Measurements from ENCODE around the gene ADAMTSL4. TPM values are rescaled to one million over a fixed set of nuclear protein-coding genes. Genes with fewer than 3 reads are reported as not detected.
A peak's percentile ranks its signal among the peaks of the same experiment; 100 is the strongest.

Gene ADAMTSL4
- total RNA-seq, 1 donor from 2014 or later: 6.7 TPM

DNA sequence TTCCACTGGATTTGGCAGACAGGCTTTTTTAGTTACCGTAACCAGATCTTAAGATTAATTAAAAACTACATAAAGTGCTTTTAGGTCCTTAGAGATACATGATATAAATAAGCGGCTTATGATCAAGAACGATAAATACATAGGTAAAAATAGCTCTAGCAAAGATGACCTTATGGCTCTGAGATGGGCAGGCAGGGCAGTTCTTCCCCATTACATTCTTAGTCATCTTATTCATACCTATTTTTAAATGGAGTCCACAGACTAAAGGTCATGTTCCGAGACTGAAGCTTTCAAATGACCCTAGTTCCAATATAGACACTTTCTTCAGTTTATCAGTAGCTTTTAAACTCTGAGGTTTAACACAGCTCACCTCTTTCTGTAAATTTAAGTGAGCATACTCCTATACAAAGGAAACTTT lies 25.9 kb downstream of the ADAMTSL4 start:
- Histone ChIP-seq H3K4me3 (ENCODE audit: insufficient read depth, low read depth, low read length) (peak overlapping the region; percentile 98), H3K27ac (ENCODE audit: low read depth, low read length) (peak overlapping the region; percentile 98), H3K4me1 (ENCODE audit: insufficient read depth, low read length) (peaks cover 39% of the 10 kb centered on the region), H3K4me2 (ENCODE audit: low read length) (peak overlapping the region; percentile 96), H3K9ac (ENCODE audit: low read length) (peak overlapping the region; percentile 98), H2AFZ (ENCODE audit: low read depth, low read length) (no peak overlapping the region), H3K27me3 (ENCODE audit: insufficient read depth, low read length) (no peaks in the 10 kb centered on the region), H3K36me3 (ENCODE audit: insufficient read depth, low read length) (peaks cover 56% of the 10 kb centered on the region), H4K20me1 (ENCODE audit: insufficient read depth, low read length) (peaks cover 86% of the 10 kb centered on the region), H3K9me3 (ENCODE audit: insufficient read depth, low read depth, low read length) (no peaks in the 10 kb centered on the region), H3K79me2 (ENCODE audit: insufficient read depth, low read length) (peaks cover 89% of the 10 kb centered on the region)
- H3K27ac Mint-ChIP-seq (ENCODE audit: unreplicated experiment): peak overlapping the region; percentile 93
- DNase-seq (ENCODE audit: low read depth) (no peak), FAIRE-seq (no peak)
- no peaks in the 10 kb centered on the region for H3K27me3 Mint-ChIP-seq (ENCODE audit: low read depth, unreplicated experiment)
- peak overlapping the region; percentile 100 for H3K4me3 Mint-ChIP-seq (ENCODE audit: unreplicated experiment)
- no peaks in the 10 kb centered on the region for H3K9me3 Mint-ChIP-seq (ENCODE audit: unreplicated experiment)
- H3K36me3 Mint-ChIP-seq (ENCODE audit: low read depth, unreplicated experiment): peaks cover 51% of the 10 kb centered on the region
- H3K4me1 Mint-ChIP-seq (ENCODE audit: low read depth, unreplicated experiment): peaks cover 24% of the 10 kb centered on the region
- TF ChIP-seq EZH2 (IDR thresholded peaks at IDR 0.05; ENCODE audit: insufficient read depth, low read length) (no peak), CTCF (IDR thresholded peaks at IDR 0.05; ENCODE audit: insufficient read depth, low read depth, low read length) (no peak)

GRCh38 chr1:150575518-150576366 lies 26.5 kb downstream of the ADAMTSL4 start:
- H3K4me3 ChIP-seq (ENCODE audit: insufficient read depth, low read depth, low read length): peak overlapping the region; percentile 98
- Mint-ChIP-seq H3K4me3 (ENCODE audit: unreplicated experiment) (peak overlapping the region; percentile 100), H3K36me3 (ENCODE audit: low read depth, unreplicated experiment) (peaks cover 51% of the 10 kb centered on the region), H3K9me3 (ENCODE audit: unreplicated experiment) (no peaks in the 10 kb centered on the region), H3K27ac (ENCODE audit: unreplicated experiment) (peak overlapping the region; percentile 93), H3K4me1 (ENCODE audit: low read depth, unreplicated experiment) (peaks cover 17% of the 10 kb centered on the region), H3K27me3 (ENCODE audit: low read depth, unreplicated experiment) (no peaks in the 10 kb centered on the region)
- H3K27ac ChIP-seq (ENCODE audit: low read depth, low read length): peak overlapping the region; percentile 98
- peaks cover 40% of the 10 kb centered on the region for H3K4me1 ChIP-seq (ENCODE audit: insufficient read depth, low read length)
- H3K79me2 ChIP-seq (ENCODE audit: insufficient read depth, low read length): peaks cover 90% of the 10 kb centered on the region
- H3K9me3 ChIP-seq (ENCODE audit: insufficient read depth, low read depth, low read length): no peaks in the 10 kb centered on the region
- H2AFZ ChIP-seq (ENCODE audit: low read depth, low read length): no peak overlapping the region
- FAIRE-seq: no peak
- TF ChIP-seq EZH2 (IDR thresholded peaks at IDR 0.05; ENCODE audit: insufficient read depth, low read length): no peak
- no peak for TF ChIP-seq CTCF (IDR thresholded peaks at IDR 0.05; ENCODE audit: insufficient read depth, low read depth, low read length)
- peak overlapping the region; percentile 96 for H3K4me2 ChIP-seq (ENCODE audit: low read length)
- H3K9ac ChIP-seq (ENCODE audit: low read length): peak overlapping the region; percentile 98
- H4K20me1 ChIP-seq (ENCODE audit: insufficient read depth, low read length): peaks cover 79% of the 10 kb centered on the region
- H3K36me3 ChIP-seq (ENCODE audit: insufficient read depth, low read length): peaks cover 56% of the 10 kb centered on the region
- no peak for DNase-seq (ENCODE audit: low read depth)
- no peaks in the 10 kb centered on the region for H3K27me3 ChIP-seq (ENCODE audit: insufficient read depth, low read length)

DNA sequence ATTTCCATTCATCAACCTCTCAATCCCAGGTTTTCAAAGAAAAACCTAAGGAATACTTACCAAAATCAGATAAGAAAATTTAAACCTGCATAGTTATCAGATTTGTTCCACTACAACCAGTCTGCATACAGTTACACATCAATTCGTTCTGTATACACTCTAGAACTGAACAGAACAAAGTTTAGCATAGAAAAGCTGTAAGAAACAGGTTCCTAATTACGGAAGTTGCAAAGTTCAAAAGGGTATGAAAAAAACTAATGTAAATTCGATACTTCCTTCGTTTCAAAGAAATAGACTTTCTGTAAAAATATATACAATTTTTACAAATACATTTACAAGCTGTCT lies 27.1 kb downstream of the ADAMTSL4 start:
- Mint-ChIP-seq H3K27ac (ENCODE audit: unreplicated experiment) (peak overlapping the region; percentile 99), H3K4me3 (ENCODE audit: unreplicated experiment) (peak overlapping the region; percentile 100), H3K36me3 (ENCODE audit: low read depth, unreplicated experiment) (peaks cover 51% of the 10 kb centered on the region), H3K4me1 (ENCODE audit: low read depth, unreplicated experiment) (peaks cover 15% of the 10 kb centered on the region), H3K9me3 (ENCODE audit: unreplicated experiment) (no peaks in the 10 kb centered on the region), H3K27me3 (ENCODE audit: low read depth, unreplicated experiment) (no peaks in the 10 kb centered on the region)
- peaks cover 34% of the 10 kb centered on the region for H3K4me1 ChIP-seq (ENCODE audit: insufficient read depth, low read length)
- H3K9ac ChIP-seq (ENCODE audit: low read length): peak overlapping the region; percentile 98
- FAIRE-seq (no peak), DNase-seq (ENCODE audit: low read depth) (no peak)
- H3K27me3 ChIP-seq (ENCODE audit: insufficient read depth, low read length): no peaks in the 10 kb centered on the region
- peak overlapping the region; percentile 98 for H3K27ac ChIP-seq (ENCODE audit: low read depth, low read length)
- H3K9me3 ChIP-seq (ENCODE audit: insufficient read depth, low read depth, low read length): no peaks in the 10 kb centered on the region
- H3K4me3 ChIP-seq (ENCODE audit: insufficient read depth, low read depth, low read length): peak overlapping the region; percentile 98
- H4K20me1 ChIP-seq (ENCODE audit: insufficient read depth, low read length): peaks cover 74% of the 10 kb centered on the region
- peaks cover 56% of the 10 kb centered on the region for H3K36me3 ChIP-seq (ENCODE audit: insufficient read depth, low read length)
- no peak overlapping the region for H2AFZ ChIP-seq (ENCODE audit: low read depth, low read length)
- H3K4me2 ChIP-seq (ENCODE audit: low read length): peak overlapping the region; percentile 96
- TF ChIP-seq EZH2 (IDR thresholded peaks at IDR 0.05; ENCODE audit: insufficient read depth, low read length): no peak
- no peak for TF ChIP-seq CTCF (IDR thresholded peaks at IDR 0.05; ENCODE audit: insufficient read depth, low read depth, low read length)
- H3K79me2 ChIP-seq (ENCODE audit: insufficient read depth, low read length): peaks cover 87% of the 10 kb centered on the region

Data from astrocyte (in vitro differentiated cells and primary cell).